Measurements from ENCODE around the gene RAB44.
"Not testable (repeated sequence)": the region's sequence is repeated elsewhere in the genome, so short reads cannot be mapped to it uniquely, and the experiment has no call there.

RAB44 gene

GRCh38 chr6:36714511-36714910, 16.9 kb downstream of the RAB44 start:
- no peak for FAIRE-seq

GRCh38 chr6:36715469-36715868, 17.8 kb downstream of the RAB44 start:
- no peak for FAIRE-seq

GRCh38 chr6:36716476-36717093, 19.0 kb downstream of the RAB44 start:
- no peak for FAIRE-seq

- FAIRE-seq: no peak
Observed at GRCh38 chr6:36717231-36717825, 19.7 kb downstream of the RAB44 start.

- no peak for FAIRE-seq
Observed at GRCh38 chr6:36717871-36718540, 20.4 kb downstream of the RAB44 start.

GRCh38 chr6:36718560-36718959, 20.9 kb downstream of the RAB44 start:
- FAIRE-seq: no peak

- FAIRE-seq: no peak
Observed at GRCh38 chr6:36719126-36719525, 21.5 kb downstream of the RAB44 start.

- FAIRE-seq: no peak
Observed at GRCh38 chr6:36720251-36721141, 22.9 kb downstream of the RAB44 start.

GRCh38 chr6:36721369-36722140, 23.9 kb downstream of the RAB44 start:
- FAIRE-seq: no peak

GRCh38 chr6:36722365-36722764, 24.7 kb downstream of the RAB44 start:
- no peak for FAIRE-seq

GRCh38 chr6:36722879-36723278, 25.3 kb downstream of the RAB44 start:
- no peak for FAIRE-seq

- FAIRE-seq: not testable (repeated sequence)
Observed at GRCh38 chr6:36723992-36724391, 26.4 kb downstream of the RAB44 start.

- no peak for FAIRE-seq
Observed at GRCh38 chr6:36724514-36725390, 27.1 kb downstream of the RAB44 start.

GRCh38 chr6:36725581-36725980, 28.0 kb downstream of the RAB44 start:
- FAIRE-seq: no peak

- FAIRE-seq: no peak
Observed at GRCh38 chr6:36727505-36728021, 29.9 kb downstream of the RAB44 start.

GRCh38 chr6:36728289-36729160, 30.9 kb downstream of the RAB44 start:
- no peak for FAIRE-seq

GRCh38 chr6:36729161-36729524, 31.5 kb downstream of the RAB44 start:
- FAIRE-seq: no peak

GRCh38 chr6:36730424-36731380, 33.1 kb downstream of the RAB44 start:
- FAIRE-seq: no peak

Data from TTC549 (cell line).